Stomach (tissue), 9 donors: ENCODE data around the gene ZNHIT3. TPM values are rescaled to one million over a fixed set of nuclear protein-coding genes. Genes with fewer than 3 reads are reported as not detected.

Experiments used
- DNase-seq, 2 donors: peaks; one replicate each; pipeline versions ENCODE4 v3.0.0 to v3.0.0-alpha.2; 2013 to 2019
- H3K27ac ChIP-seq, 5 donors: fragments of 200-600 bp in 4 of 5; sonication (generic) in 4 of 5; one replicate each; pipeline ENCODE4 v1.5.1; 2013 to 2019; ENCODE audit warnings: mild to moderate bottlenecking in 1 of 5, moderate library complexity in 1 of 5
- H3K27me3 ChIP-seq, 3 donors: fragments of 200-600 bp; sonication (generic); one replicate each; pipeline ENCODE4 v1.5.1; 2017 to 2019; ENCODE audit warnings: mixed run types in 1 of 3
- H3K36me3 ChIP-seq, 4 donors: fragments of 200-600 bp; sonication (generic); 1 replicate in 3 of 4; 2 replicates in 1 of 4; pipeline ENCODE4 v1.5.1; 2016 to 2019
- H3K4me1 ChIP-seq, 4 donors: fragments of 200-600 bp; sonication (generic); one replicate each; pipeline ENCODE4 v1.5.1; 2016 to 2019
- H3K4me3 ChIP-seq, 4 donors: fragments of 200-600 bp; sonication (generic) in 3 of 4; one replicate each; pipeline ENCODE4 v1.5.1; 2016 to 2019; ENCODE audit warnings: mild to moderate bottlenecking in 1 of 4
- H3K9me3 ChIP-seq, 4 donors: fragments of 200-600 bp; sonication (generic); one replicate each; pipeline ENCODE4 v1.5.1; 2016 to 2019
- EP300 ChIP-seq: sonication (generic); formaldehyde crosslinking; IDR thresholded peaks from one replicate; pipeline ENCODE4 v1.6.1; 2017; ENCODE audit warnings: antibody characterized with exemption
- POLR2A ChIP-seq, 4 donors: fragments of 450-650 bp; IDR thresholded peaks; one replicate each; pipeline ENCODE4 v1.6.1; 2016; ENCODE audit warnings: antibody characterized with exemption in 4 of 4, control low read depth in 2 of 4, mild to moderate bottlenecking in 1 of 4, moderate library complexity in 1 of 4
- POLR2AphosphoS5 ChIP-seq, 3 donors: sonication (generic); formaldehyde crosslinking; IDR thresholded peaks; one replicate each; pipeline ENCODE4 v1.6.1; 2016; ENCODE audit warnings: antibody characterized with exemption in 3 of 3
- WGBS, 5 donors: extraction: QIAGEN DNeasy Blood & Tissue Kit in 3 of 5; methylation state at CpG; one replicate each; pipeline versions ENCODE4 v1.1.5 to v1.1.7; 2013 to 2018; 5-methylcytosine and 5-hydroxymethylcytosine counted together
- intact Hi-C: fragments of 100-400 bp; cut with DNase I; formaldehyde crosslinking; loops from one replicate; pipeline ENCODE4 v1.15.1; 2023; ENCODE audit warnings: low total_unique reads
- polyA plus RNA-seq, 3 donors: library from polyadenylated mRNA; stranded (reverse); fragments of 200-250 nt; gene quantifications; one replicate each; pipeline ENCODE4 v1.2.3, GENCODE V29; 2013
- total RNA-seq, 5 donors: library from RNA; depleted of rRNA; stranded (reverse); fragments of >200 nt; gene quantifications; one replicate each; pipeline versions ENCODE4 v1.1.0 to v1.2.3, GENCODE V29; 2014 to 2016
- TF ChIP-seq, protein P1 (sequence below), 7 experiments: fragments of 450-650 bp in 4 of 7; fragments of 200-600 bp in 3 of 7; sonication (generic) in 3 of 7; IDR thresholded peaks; one replicate each; pipeline ENCODE4 v1.5.1; 2016 to 2019; ENCODE audit warnings: antibody characterized with exemption in 7 of 7, control low read depth in 2 of 7, mild to moderate bottlenecking in 1 of 7
- donor health status: healthy with polysubstance abuse.
- donor health status: Bipolar disorder and iron deficiency.
- donor health status: healthy.

Gene ZNHIT3
- total and polyA plus RNA-seq, 8 donors: 0.87 to 86.2 (median 31.9) TPM

DNA sequence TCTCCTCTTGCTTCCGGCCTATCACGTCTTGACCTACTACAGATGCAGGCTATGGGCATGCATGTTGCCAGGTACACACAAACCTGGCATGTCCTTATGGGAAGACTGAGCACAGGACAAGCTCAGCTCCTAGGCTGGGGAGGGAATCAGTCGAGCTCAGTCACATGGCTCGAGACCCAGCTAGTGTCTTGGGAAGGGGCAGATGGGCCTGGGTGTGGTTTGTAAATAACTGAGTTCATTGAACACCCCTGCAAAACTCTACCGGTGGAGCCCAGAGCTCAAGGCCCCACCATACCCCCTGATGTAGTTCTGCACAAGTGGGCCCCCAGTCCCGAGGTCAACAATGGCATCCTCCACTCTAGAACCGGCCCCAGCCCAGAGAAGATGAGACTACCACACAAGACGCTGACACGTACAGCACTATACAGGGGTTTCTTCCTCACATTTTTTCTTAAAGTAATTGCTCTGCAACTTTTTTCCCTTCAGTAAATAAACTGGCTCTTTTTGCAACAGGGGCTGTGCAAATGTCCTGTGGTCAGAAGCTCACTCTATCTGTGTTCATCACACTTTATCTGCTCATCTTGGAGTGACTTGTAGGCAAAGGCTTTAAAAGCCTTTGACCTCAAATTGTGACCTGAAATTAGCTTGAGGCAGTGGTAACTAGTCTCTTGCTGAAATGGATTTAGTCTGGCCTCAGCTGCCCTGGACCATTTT lies 22.9 kb downstream of the ZNHIT3 start:
- WGBS, 5 donors: 91 to 93% (median 93%) methylated on average over 7 to 9 of the region's 9 CpGs
- no peak overlapping the region for H3K4me3 ChIP-seq
- H3K27ac ChIP-seq: no peak overlapping the region
- no peaks in the 10 kb centered on the region for H3K27me3 ChIP-seq
- H3K36me3 ChIP-seq: peaks cover 28 to 98% (median 93%) of the 10 kb centered on the region in 4 donors
- no peaks in the 10 kb centered on the region for H3K4me1 ChIP-seq
- DNase-seq: no peak
- TF ChIP-seq EP300: no peak
- TF ChIP-seq, protein P1, sequence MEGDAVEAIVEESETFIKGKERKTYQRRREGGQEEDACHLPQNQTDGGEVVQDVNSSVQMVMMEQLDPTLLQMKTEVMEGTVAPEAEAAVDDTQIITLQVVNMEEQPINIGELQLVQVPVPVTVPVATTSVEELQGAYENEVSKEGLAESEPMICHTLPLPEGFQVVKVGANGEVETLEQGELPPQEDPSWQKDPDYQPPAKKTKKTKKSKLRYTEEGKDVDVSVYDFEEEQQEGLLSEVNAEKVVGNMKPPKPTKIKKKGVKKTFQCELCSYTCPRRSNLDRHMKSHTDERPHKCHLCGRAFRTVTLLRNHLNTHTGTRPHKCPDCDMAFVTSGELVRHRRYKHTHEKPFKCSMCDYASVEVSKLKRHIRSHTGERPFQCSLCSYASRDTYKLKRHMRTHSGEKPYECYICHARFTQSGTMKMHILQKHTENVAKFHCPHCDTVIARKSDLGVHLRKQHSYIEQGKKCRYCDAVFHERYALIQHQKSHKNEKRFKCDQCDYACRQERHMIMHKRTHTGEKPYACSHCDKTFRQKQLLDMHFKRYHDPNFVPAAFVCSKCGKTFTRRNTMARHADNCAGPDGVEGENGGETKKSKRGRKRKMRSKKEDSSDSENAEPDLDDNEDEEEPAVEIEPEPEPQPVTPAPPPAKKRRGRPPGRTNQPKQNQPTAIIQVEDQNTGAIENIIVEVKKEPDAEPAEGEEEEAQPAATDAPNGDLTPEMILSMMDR (IDR thresholded peaks at IDR 0.05): no peak
- TF ChIP-seq POLR2AphosphoS5 (IDR thresholded peaks at IDR 0.05): no peak
- no peak for TF ChIP-seq POLR2A (IDR thresholded peaks at IDR 0.05)
- no peaks in the 10 kb centered on the region for H3K9me3 ChIP-seq
- intact Hi-C loops: no loop called here

DNA sequence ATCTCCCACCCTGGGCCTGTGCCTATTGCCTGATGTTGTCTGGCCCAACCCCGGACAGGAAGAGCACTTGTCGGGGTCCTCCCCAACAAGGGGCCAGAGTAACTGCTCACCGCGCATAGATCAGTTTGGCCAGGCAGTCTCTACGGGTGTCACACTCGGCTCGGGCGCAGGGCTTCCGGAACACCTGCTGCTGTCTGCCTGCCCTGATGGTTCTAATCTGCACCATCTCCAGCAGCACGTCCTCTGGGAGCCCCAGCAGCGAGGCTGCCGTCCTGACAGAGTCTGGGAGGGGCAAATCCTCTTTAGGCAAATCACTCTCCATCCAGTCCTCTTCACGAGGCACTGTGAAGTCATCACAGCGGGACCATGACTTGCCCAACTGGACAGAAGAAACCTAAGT lies 24.2 kb downstream of the ZNHIT3 start:
- WGBS, 5 donors: 88 to 93% (median 91%) methylated on average over 14 of the region's 14 CpGs
- Histone ChIP-seq H3K27me3 (no peaks in the 10 kb centered on the region), H3K27ac (no peak overlapping the region), H3K4me3 (no peak overlapping the region), H3K9me3 (no peaks in the 10 kb centered on the region), H3K36me3 (peaks cover 21 to 98% (median 93%) of the 10 kb centered on the region in 4 donors), H3K4me1 (no peaks in the 10 kb centered on the region)
- intact Hi-C loops: no loop called here
- no peak for DNase-seq
- TF ChIP-seq POLR2AphosphoS5 (IDR thresholded peaks at IDR 0.05) (no peak), POLR2A (IDR thresholded peaks at IDR 0.05) (no peak), EP300 (no peak)
- TF ChIP-seq, protein P1 (IDR thresholded peaks at IDR 0.05): no peak

DNA sequence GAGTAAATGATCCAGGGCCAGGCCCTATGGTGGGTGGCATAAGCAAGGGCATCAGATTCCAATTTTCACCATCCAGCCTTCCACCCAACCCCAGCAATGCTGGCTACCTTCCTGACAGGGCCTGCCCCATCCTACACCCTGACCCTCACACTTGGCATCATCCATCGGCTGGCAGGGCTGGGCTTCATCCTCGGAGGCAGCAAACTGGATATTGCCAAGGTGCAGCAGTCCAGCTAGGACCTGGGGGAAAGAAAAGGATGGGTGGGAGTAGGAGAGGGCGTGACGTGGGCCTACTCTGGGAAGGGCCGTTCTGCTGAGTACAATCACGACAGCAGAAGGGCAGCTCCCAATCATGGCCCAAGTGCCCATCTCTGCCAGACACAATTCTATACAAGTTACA lies 24.7 kb downstream of the ZNHIT3 start:
- 87 to 96% (median 94%) methylated on average over 6 of the region's 6 CpGs for WGBS, 5 donors
- DNase-seq: no peak
- no peaks in the 10 kb centered on the region for H3K9me3 ChIP-seq
- intact Hi-C loops: no loop called here
- no peaks in the 10 kb centered on the region for H3K27me3 ChIP-seq
- no peak overlapping the region for H3K4me3 ChIP-seq
- no peaks in the 10 kb centered on the region for H3K4me1 ChIP-seq
- H3K27ac ChIP-seq: no peak overlapping the region
- TF ChIP-seq, protein P1 (IDR thresholded peaks at IDR 0.05): no peak
- H3K36me3 ChIP-seq: peaks cover 18 to 98% (median 93%) of the 10 kb centered on the region in 4 donors

DNA sequence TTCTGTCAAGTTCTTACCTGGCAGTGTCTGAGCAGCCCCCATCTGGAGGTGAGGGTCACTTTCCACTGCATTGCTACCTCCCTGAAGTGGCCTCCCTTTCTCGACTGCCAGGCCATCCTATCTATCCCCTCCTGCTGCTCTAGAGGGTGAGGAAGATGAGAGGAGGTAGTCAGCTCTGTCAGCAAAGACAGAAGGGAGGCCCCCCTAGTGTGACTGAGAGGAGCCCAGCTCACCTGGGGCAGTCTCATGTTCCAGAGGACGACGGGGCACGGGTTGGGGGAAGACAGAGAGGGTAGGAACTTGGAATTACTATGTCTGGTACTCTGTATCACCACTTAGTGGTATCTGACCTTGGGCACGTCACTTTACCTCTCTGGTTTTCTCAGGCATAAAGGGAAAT lies 26.2 kb downstream of the ZNHIT3 start:
- DNase-seq: no peak
- Histone ChIP-seq H3K36me3 (peaks cover 9 to 96% (median 87%) of the 10 kb centered on the region in 4 donors), H3K4me3 (no peak overlapping the region), H3K27me3 (no peaks in the 10 kb centered on the region), H3K27ac (no peak overlapping the region), H3K4me1 (no peaks in the 10 kb centered on the region), H3K9me3 (no peaks in the 10 kb centered on the region)
- intact Hi-C loops: no loop called here
- TF ChIP-seq EP300 (no peak), POLR2AphosphoS5 (IDR thresholded peaks at IDR 0.05) (no peak), POLR2A (IDR thresholded peaks at IDR 0.05) (no peak)
- TF ChIP-seq, protein P1 (IDR thresholded peaks at IDR 0.05): no peak
- WGBS, 5 donors: 90 to 98% (median 91%) methylated on average over 5 of the region's 5 CpGs
